GM12872 (cell line): ENCODE data around the gene RNF44.

ENCODE experiments used
- CTCF ChIP-seq: IDR thresholded peaks from 3 replicates; pipeline ENCODE4 v1.5.1; 2011; ENCODE audit warnings: low read depth, mild to moderate bottlenecking, low read length, moderate library complexity; ENCODE audit not compliant: insufficient read depth

The RNF44 gene

DNA sequence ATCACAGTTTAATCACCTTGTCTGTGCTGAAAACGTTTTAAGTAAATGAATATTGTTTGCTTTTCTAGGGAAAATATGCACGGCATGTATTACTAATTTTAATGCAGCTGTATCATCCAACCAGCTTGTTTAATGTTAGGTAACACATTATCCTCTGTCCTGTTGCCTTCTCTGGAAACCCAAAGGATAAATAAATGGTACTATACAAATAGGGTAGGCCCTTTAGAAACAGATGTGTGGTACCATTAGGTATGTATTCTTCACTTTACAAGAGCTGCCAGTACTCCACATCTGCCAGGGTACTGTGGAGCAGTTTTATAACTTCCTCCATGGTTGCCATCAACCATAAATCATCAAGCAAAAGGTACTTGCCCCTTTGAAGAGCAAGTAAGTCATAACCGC is 46.1 kb downstream of the RNF44 start:
- no peak for TF ChIP-seq CTCF

- TF ChIP-seq CTCF = no peak
These were observed 46.9 kb downstream of the RNF44 start for GRCh38 chr5:176490301-176490700.

DNA sequence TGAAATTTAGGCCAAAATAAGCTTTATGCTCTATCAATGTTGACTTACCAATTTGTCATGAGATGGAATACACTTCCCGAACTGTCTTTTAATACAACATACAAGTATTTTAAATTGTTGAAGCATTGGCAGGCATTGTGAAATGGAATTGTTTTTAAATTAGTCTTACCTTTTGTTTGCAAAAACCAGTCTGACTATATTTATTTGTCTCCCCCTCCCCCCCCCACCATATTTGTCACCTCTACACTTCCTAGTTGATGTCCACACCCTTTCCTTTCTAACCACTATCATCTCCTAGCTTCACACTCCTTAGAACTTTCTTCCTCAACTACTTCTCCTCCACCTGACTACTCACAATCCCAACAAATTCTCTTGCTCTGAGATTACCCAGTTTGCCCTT is 48.1 kb downstream of the RNF44 start:
- no peak for TF ChIP-seq CTCF

DNA sequence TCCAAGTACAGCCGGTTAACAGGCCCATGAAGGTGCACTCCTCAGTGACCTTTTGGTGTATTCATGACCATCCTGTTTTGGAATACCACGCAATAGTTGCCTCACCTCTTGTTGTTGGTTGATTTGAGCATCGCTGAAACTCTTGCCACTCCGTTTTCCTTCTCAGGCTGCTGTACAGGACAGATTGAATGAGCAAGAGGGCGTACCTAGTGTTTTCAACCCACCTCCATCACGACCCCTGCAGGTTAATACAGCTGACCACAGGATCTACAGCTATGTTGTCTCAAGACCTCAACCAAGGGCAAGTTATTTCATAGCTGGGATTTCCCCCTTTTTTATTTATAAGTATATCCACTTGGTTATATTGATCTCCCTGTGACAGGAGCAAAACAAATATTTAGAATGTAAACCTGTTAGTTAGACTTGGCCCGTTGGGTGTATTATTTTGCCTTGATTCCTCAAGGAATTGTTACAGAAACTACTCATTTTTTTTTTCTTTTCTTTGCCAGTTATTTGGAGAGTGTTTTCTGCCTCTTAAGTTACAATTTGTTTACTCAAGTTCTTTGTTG is 50.9 kb downstream of the RNF44 start:
- TF ChIP-seq CTCF = 0 out of 3 replicates have a peak, but pooled peaks have one; percentile 8

DNA sequence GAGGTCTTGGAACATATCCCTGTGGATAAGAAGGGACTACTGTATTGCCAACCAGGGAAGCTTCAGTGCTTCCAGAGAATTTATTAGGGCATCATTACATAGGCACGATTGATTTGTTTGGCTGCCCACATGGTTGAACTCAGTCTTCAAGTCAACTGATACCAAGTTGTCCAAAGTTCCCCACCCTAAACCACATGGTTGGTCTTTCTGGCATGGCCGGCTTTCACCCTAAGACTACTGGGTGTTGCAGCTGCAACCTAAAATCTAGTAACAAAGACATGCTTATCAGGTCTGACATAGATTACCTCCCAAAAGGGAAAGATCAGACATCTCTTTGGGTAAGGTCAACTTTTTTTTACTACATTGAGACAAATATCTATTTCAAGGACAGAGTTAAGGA is 52.0 kb downstream of the RNF44 start:
- TF ChIP-seq CTCF = no peak

DNA sequence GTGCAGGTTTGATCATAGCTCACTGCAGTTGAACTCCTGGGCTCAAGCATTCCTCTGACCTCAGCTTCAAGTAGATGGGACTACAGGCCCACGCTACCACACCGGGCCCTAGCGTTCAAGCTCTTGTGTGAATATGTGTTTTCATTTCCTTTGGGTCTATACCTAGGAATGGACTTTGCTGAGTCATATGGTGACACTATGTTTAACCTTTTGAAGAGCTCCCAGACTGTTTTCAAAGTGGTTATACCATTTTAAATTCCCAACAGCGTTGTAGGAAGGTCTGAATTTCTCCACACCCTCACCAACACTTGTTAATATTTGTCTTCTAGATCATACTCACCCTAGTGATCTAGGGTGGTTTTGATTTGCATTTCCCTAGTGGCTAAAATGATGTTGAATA is 55.5 kb downstream of the RNF44 start:
- no peak for TF ChIP-seq CTCF
